DMS153 (cell line): ENCODE measurements around the gene TLR5.

Experiments
- DNase-seq: peaks from one replicate; lab custom pipeline; 2025; lab: John Stamatoyannopoulos, UW

The TLR5 gene

GRCh38 chr1:223109581-223110026 lies 33.4 kb downstream of the TLR5 start:
- DNase-seq = no peak

- DNase-seq = no peak
Measured at GRCh38 chr1:223106856-223107255, 36.2 kb downstream of the TLR5 start.

- no peak for DNase-seq
Measured at GRCh38 chr1:223105568-223105967, 37.5 kb downstream of the TLR5 start.

GRCh38 chr1:223102797-223103533 lies 40.1 kb downstream of the TLR5 start:
- DNase-seq = peak; percentile 67

- DNase-seq = no peak
Measured at GRCh38 chr1:223097713-223098112, 45.3 kb downstream of the TLR5 start.

- no peak for DNase-seq
Measured at GRCh38 chr1:223095870-223096269, 47.2 kb downstream of the TLR5 start.

- no peak for DNase-seq
Measured at GRCh38 chr1:223091896-223092295, 51.2 kb downstream of the TLR5 start.

GRCh38 chr1:223089250-223089649 lies 53.8 kb downstream of the TLR5 start:
- DNase-seq = no peak

- DNase-seq = no peak
Measured at GRCh38 chr1:223088713-223089240, 54.3 kb downstream of the TLR5 start.

GRCh38 chr1:223087291-223088255 lies 55.5 kb downstream of the TLR5 start:
- DNase-seq = no peak

- no peak for DNase-seq
Measured at GRCh38 chr1:223084464-223084866, 58.6 kb downstream of the TLR5 start.

GRCh38 chr1:223083831-223084230 lies 59.2 kb downstream of the TLR5 start:
- no peak for DNase-seq

- no peak for DNase-seq
Measured at GRCh38 chr1:223082914-223083313, 60.1 kb downstream of the TLR5 start.

GRCh38 chr1:223081181-223081994 lies 61.7 kb downstream of the TLR5 start:
- DNase-seq = peak; percentile 99

- DNase-seq = no peak
Measured at GRCh38 chr1:223079498-223079897, 63.5 kb downstream of the TLR5 start.

GRCh38 chr1:223077247-223077833 lies 65.7 kb downstream of the TLR5 start:
- DNase-seq = no peak

GRCh38 chr1:223076362-223076761 lies 66.7 kb downstream of the TLR5 start:
- no peak for DNase-seq

GRCh38 chr1:223075834-223076233 lies 67.2 kb downstream of the TLR5 start:
- no peak for DNase-seq

GRCh38 chr1:223074445-223075300 lies 68.4 kb downstream of the TLR5 start:
- DNase-seq = peak; percentile 68

GRCh38 chr1:223068900-223069665 lies 74.0 kb downstream of the TLR5 start:
- DNase-seq = no peak
